ENCODE data around the gene GRM7. TPM values are rescaled to one million over a fixed set of nuclear protein-coding genes. Genes with fewer than 3 reads are reported as not detected.

Gene GRM7
- total RNA-seq (not detected), polyA plus RNA-seq (not detected)

GRCh38 chr3:6860954-6861624 is at the start of gene GRM7:
Gene GRM7 (plus strand): TSS chr3:6861115.
- Mint-ChIP-seq H3K4me3 (no peak within 1 kb of the TSS), H3K27ac (no peak within 1 kb of the TSS), H3K27me3 (peaks cover 13 to 15% of the 10 kb centered on the region in 2 donors), H3K36me3 (no peaks in the 10 kb centered on the region), H3K4me1 (peaks cover 0 to 4% (median 3%) of the 10 kb centered on the region in 4 donors), H3K9me3 (peaks cover 0 to 10% (median 1%) of the 10 kb centered on the region in 8 donors)
- Histone ChIP-seq H3K9me3 (ENCODE audit: control insufficient read depth in 1 of 2, low read length in 2 of 2) (no peaks in the 10 kb centered on the region), H3K4me1 (ENCODE audit: insufficient read depth, low read length) (no peaks in the 10 kb centered on the region), H3K4me3 (ENCODE audit: low read length in 2 of 2) (no peak within 1 kb of the TSS), H3K27ac (ENCODE audit: low read depth, low read length) (no peak within 1 kb of the TSS), H3K27me3 (ENCODE audit: insufficient read depth, low read length) (no peaks in the 10 kb centered on the region), H3K36me3 (ENCODE audit: insufficient read depth, low read length) (no peaks in the 10 kb centered on the region)
- no peak for DNase-seq
- CTCF ChIA-PET (ENCODE audit: partially characterized antibody) = no interaction called here
- POLR2A ChIA-PET (ENCODE audit: partially characterized antibody) = no interaction called here
- intact Hi-C loops (cut with micrococcal nuclease) = no loop called here

DNA sequence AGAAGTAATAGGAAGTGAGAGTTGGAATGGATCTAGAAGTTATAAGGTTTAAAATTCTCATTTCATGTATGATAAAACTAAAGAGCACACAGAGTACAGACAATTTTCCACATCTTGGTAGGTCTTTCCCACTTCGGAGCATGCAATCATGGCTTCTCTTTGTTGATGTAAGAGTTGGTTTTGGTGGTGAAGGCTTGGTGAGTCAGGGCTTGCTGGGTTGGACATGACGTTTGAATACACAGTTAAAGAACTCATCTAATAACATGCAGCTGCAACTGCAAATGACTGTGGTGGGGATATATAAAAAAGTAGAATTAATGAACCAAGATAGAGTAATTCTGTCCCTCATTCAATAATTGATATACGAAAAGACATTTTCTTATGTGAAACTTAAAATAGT is 39.5 kb upstream of the GRM7 start:
- Histone ChIP-seq H3K27me3 (ENCODE audit: insufficient read depth, low read length) (no peaks in the 10 kb centered on the region), H3K4me1 (ENCODE audit: insufficient read depth, low read length) (no peaks in the 10 kb centered on the region), H3K27ac (ENCODE audit: low read depth, low read length) (no peak overlapping the region), H3K36me3 (ENCODE audit: insufficient read depth, low read length) (no peaks in the 10 kb centered on the region), H3K4me3 (ENCODE audit: low read length in 2 of 2) (no peak overlapping the region), H3K9me3 (ENCODE audit: control insufficient read depth in 1 of 2, low read length in 2 of 2) (no peaks in the 10 kb centered on the region)
- Mint-ChIP-seq H3K36me3 (no peaks in the 10 kb centered on the region), H3K27ac (no peak overlapping the region), H3K4me1 (no peaks in the 10 kb centered on the region), H3K9me3 (peaks cover 0 to 8% (median 2%) of the 10 kb centered on the region in 8 donors), H3K4me3 (no peak overlapping the region), H3K27me3 (no peaks in the 10 kb centered on the region)
- intact Hi-C loops (cut with micrococcal nuclease) = no loop called here
- DNase-seq = no peak
- CTCF ChIA-PET (ENCODE audit: partially characterized antibody) = no interaction called here
- POLR2A ChIA-PET (ENCODE audit: partially characterized antibody) = no interaction called here

DNA sequence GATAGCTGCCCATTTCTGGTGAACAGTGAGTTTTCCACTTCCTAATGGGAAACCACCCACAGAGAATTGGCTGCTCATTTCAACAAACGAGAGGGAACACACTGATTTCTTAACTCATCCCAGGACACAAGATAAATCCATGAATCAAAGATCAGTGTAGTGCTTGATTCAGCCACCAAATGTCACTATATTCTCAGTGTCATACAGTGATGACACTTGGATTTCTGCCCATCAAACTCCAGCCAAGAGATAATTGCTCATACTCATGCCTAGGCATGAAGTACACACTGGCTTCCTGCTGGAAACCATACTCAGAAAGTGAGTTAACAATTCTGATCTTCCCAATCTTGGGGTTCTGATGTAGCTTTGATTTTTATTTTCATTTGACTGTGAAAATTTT is 35.4 kb upstream of the GRM7 start:
- peaks cover 0 to 9% (median 5%) of the 10 kb centered on the region in 8 donors for H3K9me3 Mint-ChIP-seq
- CTCF ChIA-PET (ENCODE audit: partially characterized antibody) = no interaction called here
- Histone ChIP-seq H3K27me3 (ENCODE audit: insufficient read depth, low read length) (no peaks in the 10 kb centered on the region), H3K27ac (ENCODE audit: low read depth, low read length) (no peak overlapping the region), H3K4me1 (ENCODE audit: insufficient read depth, low read length) (no peaks in the 10 kb centered on the region), H3K4me3 (ENCODE audit: low read length in 2 of 2) (no peak overlapping the region), H3K9me3 (ENCODE audit: control insufficient read depth in 1 of 2, low read length in 2 of 2) (no peaks in the 10 kb centered on the region), H3K36me3 (ENCODE audit: insufficient read depth, low read length) (no peaks in the 10 kb centered on the region)
- H3K4me1 Mint-ChIP-seq = no peaks in the 10 kb centered on the region
- no peak for DNase-seq
- intact Hi-C loops (cut with micrococcal nuclease) = no loop called here
- no peak overlapping the region for H3K27ac Mint-ChIP-seq
- H3K27me3 Mint-ChIP-seq = no peaks in the 10 kb centered on the region
- no peaks in the 10 kb centered on the region for H3K36me3 Mint-ChIP-seq
- no peak overlapping the region for H3K4me3 Mint-ChIP-seq
- POLR2A ChIA-PET (ENCODE audit: partially characterized antibody) = no interaction called here

DNA sequence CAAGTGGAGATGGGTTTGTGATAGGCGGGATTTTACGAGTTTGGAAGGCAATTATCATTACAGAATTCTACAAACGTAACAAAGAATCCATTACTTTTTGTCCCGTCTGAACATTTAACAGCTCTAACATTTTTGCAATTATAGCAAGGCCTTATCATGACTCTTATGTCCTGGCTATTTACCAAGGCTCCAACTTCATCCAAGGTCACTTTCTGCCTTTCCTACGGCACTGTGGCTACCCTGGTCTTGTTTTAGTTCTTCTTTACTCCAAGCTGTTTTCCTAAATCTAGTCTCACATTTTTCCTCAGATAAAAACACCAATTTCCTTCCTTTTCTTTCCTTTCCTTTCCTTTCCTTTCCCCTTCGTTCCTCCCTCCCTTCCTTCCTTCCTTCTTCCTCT is 33.5 kb upstream of the GRM7 start:
- no peaks in the 10 kb centered on the region for H3K4me1 ChIP-seq (ENCODE audit: insufficient read depth, low read length)
- POLR2A ChIA-PET (ENCODE audit: partially characterized antibody) = no interaction called here
- intact Hi-C loops (cut with micrococcal nuclease) = no loop called here
- DNase-seq = no peak
- H3K4me3 Mint-ChIP-seq = no peak overlapping the region
- H3K9me3 Mint-ChIP-seq = peaks cover 0 to 11% (median 6%) of the 10 kb centered on the region in 8 donors
- no peak overlapping the region for H3K27ac Mint-ChIP-seq
- H3K27ac ChIP-seq (ENCODE audit: low read depth, low read length) = no peak overlapping the region
- H3K36me3 Mint-ChIP-seq = no peaks in the 10 kb centered on the region
- CTCF ChIA-PET (ENCODE audit: partially characterized antibody) = no interaction called here
- no peaks in the 10 kb centered on the region for H3K4me1 Mint-ChIP-seq
- no peaks in the 10 kb centered on the region for H3K27me3 Mint-ChIP-seq
- H3K27me3 ChIP-seq (ENCODE audit: insufficient read depth, low read length) = no peaks in the 10 kb centered on the region
- no peaks in the 10 kb centered on the region for H3K9me3 ChIP-seq (ENCODE audit: control insufficient read depth in 1 of 2, low read length in 2 of 2)
- no peaks in the 10 kb centered on the region for H3K36me3 ChIP-seq (ENCODE audit: insufficient read depth, low read length)
- no peak overlapping the region for H3K4me3 ChIP-seq (ENCODE audit: low read length in 2 of 2)

GRCh38 chr3:6844723-6845122 is 16.2 kb upstream of the GRM7 start:
- H3K9me3 ChIP-seq (ENCODE audit: control insufficient read depth in 1 of 2, low read length in 2 of 2) = no peaks in the 10 kb centered on the region
- no peaks in the 10 kb centered on the region for H3K4me1 ChIP-seq (ENCODE audit: insufficient read depth, low read length)
- no peak for DNase-seq
- Mint-ChIP-seq H3K27ac (no peak overlapping the region), H3K4me1 (peaks cover 0 to 2% (median 0%) of the 10 kb centered on the region in 4 donors), H3K36me3 (no peaks in the 10 kb centered on the region), H3K4me3 (no peak overlapping the region), H3K27me3 (no peaks in the 10 kb centered on the region), H3K9me3 (peaks cover 0 to 6% (median 3%) of the 10 kb centered on the region in 8 donors)
- H3K36me3 ChIP-seq (ENCODE audit: insufficient read depth, low read length) = no peaks in the 10 kb centered on the region
- POLR2A ChIA-PET (ENCODE audit: partially characterized antibody) = no interaction called here
- CTCF ChIA-PET (ENCODE audit: partially characterized antibody) = no interaction called here
- H3K27me3 ChIP-seq (ENCODE audit: insufficient read depth, low read length) = no peaks in the 10 kb centered on the region
- no peak overlapping the region for H3K4me3 ChIP-seq (ENCODE audit: low read length in 2 of 2)
- intact Hi-C loops (cut with micrococcal nuclease) = no loop called here
- no peak overlapping the region for H3K27ac ChIP-seq (ENCODE audit: low read depth, low read length)

- Histone ChIP-seq H3K4me1 (ENCODE audit: insufficient read depth, low read length) (no peaks in the 10 kb centered on the region), H3K36me3 (ENCODE audit: insufficient read depth, low read length) (no peaks in the 10 kb centered on the region), H3K27ac (ENCODE audit: low read depth, low read length) (no peak overlapping the region), H3K4me3 (ENCODE audit: low read length in 2 of 2) (no peak overlapping the region), H3K9me3 (ENCODE audit: control insufficient read depth in 1 of 2, low read length in 2 of 2) (no peaks in the 10 kb centered on the region), H3K27me3 (ENCODE audit: insufficient read depth, low read length) (no peaks in the 10 kb centered on the region)
- DNase-seq = no peak
- Mint-ChIP-seq H3K27ac (no peak overlapping the region), H3K4me1 (no peaks in the 10 kb centered on the region), H3K36me3 (no peaks in the 10 kb centered on the region), H3K9me3 (peaks cover 0 to 4% (median 1%) of the 10 kb centered on the region in 8 donors), H3K4me3 (no peak overlapping the region), H3K27me3 (no peaks in the 10 kb centered on the region)
- intact Hi-C loops (cut with micrococcal nuclease) = no loop called here
- ChIA-PET POLR2A (ENCODE audit: partially characterized antibody) (no interaction called here), CTCF (ENCODE audit: partially characterized antibody) (no interaction called here)
Measured at GRCh38 chr3:6854184-6854583, 6.7 kb upstream of the GRM7 start.

- Histone ChIP-seq H3K36me3 (ENCODE audit: insufficient read depth, low read length) (no peaks in the 10 kb centered on the region), H3K27ac (ENCODE audit: low read depth, low read length) (no peak overlapping the region), H3K9me3 (ENCODE audit: control insufficient read depth in 1 of 2, low read length in 2 of 2) (no peaks in the 10 kb centered on the region), H3K4me1 (ENCODE audit: insufficient read depth, low read length) (no peaks in the 10 kb centered on the region), H3K27me3 (ENCODE audit: insufficient read depth, low read length) (no peaks in the 10 kb centered on the region), H3K4me3 (ENCODE audit: low read length in 2 of 2) (no peak overlapping the region)
- intact Hi-C loops (cut with micrococcal nuclease) = no loop called here
- POLR2A ChIA-PET (ENCODE audit: partially characterized antibody) = no interaction called here
- peaks cover 0 to 8% (median 3%) of the 10 kb centered on the region in 8 donors for H3K9me3 Mint-ChIP-seq
- H3K27me3 Mint-ChIP-seq = peaks cover 7% of the 10 kb centered on the region in 2 donors
- H3K27ac Mint-ChIP-seq = no peak overlapping the region
- no peaks in the 10 kb centered on the region for H3K36me3 Mint-ChIP-seq
- no peak for DNase-seq
- peaks cover 0 to 4% (median under 1%) of the 10 kb centered on the region in 4 donors for H3K4me1 Mint-ChIP-seq
- CTCF ChIA-PET (ENCODE audit: partially characterized antibody) = no interaction called here
- H3K4me3 Mint-ChIP-seq = no peak overlapping the region
Measured at GRCh38 chr3:6857510-6857909, 3.4 kb upstream of the GRM7 start.

Data from CD4-positive, alpha-beta memory T cell (primary cell).